Ureter (tissue), 1 donor: ENCODE measurements around the gene BOC. TPM values are rescaled to one million over a fixed set of nuclear protein-coding genes. Genes with fewer than 3 reads are reported as not detected.

Source experiments
- DNase-seq: peaks from one replicate; pipeline ENCODE4 v3.0.0-alpha.2; 2020; ENCODE audit warnings: low spot score
- total RNA-seq: library from RNA; stranded (reverse); gene quantifications from one replicate; pipeline ENCODE4 v1.2.4, GENCODE V29; 2023
- donor health status: DM: yes; HTN: yes; CAD: no.

Gene BOC
- total RNA-seq, 1 donor from 2014 or later, result 79.6 TPM

GRCh38 chr3:113270068-113270467, 58.7 kb downstream of the BOC start:
- DNase-seq, result no peak

DNA sequence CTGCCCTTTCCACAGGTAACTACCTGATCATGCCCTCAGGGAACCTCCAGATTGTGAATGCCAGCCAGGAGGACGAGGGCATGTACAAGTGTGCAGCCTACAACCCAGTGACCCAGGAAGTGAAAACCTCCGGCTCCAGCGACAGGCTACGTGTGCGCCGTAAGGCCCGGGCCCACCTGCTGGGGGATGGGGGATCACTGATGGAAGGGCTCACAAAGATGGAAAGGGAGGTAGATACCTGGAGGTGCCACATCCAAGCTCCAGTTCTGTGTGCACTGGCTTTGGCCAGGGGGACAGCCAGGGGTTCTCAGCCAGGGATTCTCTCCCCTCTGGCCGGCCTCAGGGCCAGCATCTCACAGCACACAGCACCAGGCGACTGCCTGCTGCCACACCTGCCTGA, 59.4 kb downstream of the BOC start:
- DNase-seq, result no peak

- DNase-seq, result no peak
Measured at GRCh38 chr3:113271189-113271588, 59.8 kb downstream of the BOC start.

DNA sequence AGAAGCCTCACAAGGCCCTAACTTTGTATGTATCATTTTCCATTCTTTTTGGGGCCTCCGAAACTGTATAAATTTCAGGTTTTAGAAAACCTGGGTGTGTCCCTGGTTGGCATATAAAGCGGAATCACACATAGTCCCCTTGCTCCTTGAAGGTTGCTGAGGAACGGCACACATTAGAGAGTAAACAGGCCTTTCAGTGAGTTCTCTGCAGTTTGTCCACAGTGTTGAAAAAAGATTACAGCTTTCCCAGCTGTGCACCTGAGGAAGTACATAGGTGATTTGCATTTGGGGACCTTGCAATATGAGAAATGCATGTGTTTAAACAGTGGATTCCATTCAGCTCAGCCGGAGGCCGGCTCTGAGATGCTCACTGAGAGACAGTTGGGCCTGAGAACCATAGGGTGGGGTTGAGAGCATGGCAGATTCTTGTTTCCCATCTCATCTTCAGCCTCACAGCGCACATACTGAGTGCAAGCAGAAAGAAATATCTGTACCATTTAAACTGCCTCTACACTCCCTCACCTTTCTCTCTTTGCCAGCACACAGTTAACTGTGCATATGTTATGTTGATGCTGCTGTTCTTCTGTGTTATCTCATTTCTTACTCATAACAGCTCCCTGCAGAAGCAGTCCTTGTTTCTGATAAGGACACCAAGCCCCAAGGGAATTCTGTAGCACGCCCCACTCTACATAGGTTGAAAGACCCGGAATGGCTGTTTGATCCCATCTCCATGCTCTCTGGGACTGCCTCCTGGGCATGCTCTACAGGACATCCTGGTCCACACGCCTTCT, 60.4 kb downstream of the BOC start:
- DNase-seq, result no peak

DNA sequence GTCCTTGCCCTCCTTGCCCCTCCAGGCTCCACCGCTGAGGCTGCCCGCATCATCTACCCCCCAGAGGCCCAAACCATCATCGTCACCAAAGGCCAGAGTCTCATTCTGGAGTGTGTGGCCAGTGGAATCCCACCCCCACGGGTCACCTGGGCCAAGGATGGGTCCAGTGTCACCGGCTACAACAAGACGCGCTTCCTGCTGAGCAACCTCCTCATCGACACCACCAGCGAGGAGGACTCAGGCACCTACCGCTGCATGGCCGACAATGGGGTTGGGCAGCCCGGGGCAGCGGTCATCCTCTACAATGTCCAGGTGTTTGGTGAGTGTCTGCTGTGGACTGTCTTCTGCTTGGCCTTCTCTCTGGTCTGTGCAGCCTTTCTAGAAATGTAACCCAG, 61.0 kb downstream of the BOC start:
- no peak for DNase-seq

DNA sequence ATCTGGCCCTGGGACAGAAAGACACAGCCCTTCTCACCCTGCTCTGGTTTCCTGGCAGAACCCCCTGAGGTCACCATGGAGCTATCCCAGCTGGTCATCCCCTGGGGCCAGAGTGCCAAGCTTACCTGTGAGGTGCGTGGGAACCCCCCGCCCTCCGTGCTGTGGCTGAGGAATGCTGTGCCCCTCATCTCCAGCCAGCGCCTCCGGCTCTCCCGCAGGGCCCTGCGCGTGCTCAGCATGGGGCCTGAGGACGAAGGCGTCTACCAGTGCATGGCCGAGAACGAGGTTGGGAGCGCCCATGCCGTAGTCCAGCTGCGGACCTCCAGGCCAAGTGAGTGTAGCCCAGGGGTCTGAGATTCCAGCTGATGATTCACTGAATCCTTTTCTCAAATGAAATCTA, 61.7 kb downstream of the BOC start:
- no peak for DNase-seq

DNA sequence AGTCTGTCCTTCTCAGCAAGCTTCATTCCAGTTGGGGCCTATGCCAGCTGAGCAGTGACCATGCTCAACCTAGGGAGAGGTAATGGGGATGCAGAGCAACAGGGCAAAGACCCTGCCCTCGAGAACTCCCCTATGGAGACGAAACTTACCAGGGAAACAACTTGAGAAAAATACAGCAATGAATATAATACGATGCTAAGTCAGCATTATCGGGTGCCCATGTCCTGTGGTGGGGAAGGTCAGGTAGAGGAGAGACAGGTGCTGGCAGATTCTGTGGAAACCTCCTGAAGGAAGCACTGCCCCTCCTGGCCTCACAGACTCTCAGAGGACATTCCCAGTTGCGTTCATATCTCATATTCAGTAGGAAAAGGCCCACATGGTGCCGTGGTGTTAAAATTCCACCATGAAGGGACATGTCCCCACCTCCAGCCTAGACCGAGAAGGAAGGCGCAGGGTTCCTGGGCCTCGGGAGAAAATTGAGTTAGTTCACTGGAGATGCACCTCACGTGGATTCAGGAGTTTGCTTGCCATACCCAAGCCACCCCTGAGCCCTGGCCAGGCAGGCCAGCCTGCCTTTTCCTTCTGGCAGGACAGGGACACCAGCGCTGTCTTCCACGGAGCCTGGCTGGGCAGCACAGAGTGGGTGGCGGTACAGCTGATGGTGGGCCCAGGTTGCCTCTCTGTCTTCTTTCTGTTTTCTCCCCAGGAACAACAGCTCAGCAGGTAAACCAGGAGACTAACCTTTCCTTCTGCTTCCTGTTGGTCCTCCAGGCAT, 62.4 kb downstream of the BOC start:
- no peak for DNase-seq

DNA sequence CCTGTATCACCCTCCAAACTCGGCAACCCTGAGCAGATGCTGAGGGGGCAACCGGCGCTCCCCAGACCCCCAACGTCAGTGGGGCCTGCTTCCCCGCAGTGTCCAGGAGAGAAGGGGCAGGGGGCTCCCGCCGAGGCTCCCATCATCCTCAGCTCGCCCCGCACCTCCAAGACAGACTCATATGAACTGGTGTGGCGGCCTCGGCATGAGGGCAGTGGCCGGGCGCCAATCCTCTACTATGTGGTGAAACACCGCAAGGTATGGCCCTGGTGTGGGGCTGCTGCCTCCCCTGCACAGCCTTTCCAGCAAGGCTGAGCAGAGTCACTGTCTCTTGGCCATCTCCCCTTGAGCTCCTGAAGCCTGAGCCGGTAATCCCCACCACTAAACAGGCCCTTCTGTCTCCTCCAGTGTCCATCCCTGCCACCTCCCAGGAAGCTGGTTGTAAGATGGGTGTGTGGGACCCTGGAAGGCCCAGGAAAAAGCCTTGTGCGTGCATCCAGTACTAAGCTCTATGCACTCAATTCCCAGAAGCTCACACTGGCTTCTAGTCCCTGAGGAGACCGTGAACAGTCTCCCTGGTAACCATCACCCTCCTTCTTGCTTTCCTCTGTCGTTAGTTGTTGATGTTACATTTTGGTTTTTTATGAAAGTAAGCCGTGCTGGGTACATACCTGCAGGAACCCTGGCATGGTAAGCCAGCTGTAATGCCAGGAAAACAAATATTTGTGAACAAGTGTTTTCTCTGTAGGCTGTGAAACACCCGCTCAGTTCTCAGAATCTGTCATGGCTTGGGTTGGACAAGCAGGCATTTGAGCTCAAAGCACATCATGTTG, 63.3 kb downstream of the BOC start:
- no peak for DNase-seq

- DNase-seq, result no peak
Measured at GRCh38 chr3:113275258-113275556, 63.9 kb downstream of the BOC start.

GRCh38 chr3:113275583-113275928, 64.2 kb downstream of the BOC start:
- DNase-seq, result no peak

GRCh38 chr3:113275929-113276750, 64.8 kb downstream of the BOC start:
- DNase-seq, result no peak

- no peak for DNase-seq
Measured at GRCh38 chr3:113276751-113277080, 65.4 kb downstream of the BOC start.

DNA sequence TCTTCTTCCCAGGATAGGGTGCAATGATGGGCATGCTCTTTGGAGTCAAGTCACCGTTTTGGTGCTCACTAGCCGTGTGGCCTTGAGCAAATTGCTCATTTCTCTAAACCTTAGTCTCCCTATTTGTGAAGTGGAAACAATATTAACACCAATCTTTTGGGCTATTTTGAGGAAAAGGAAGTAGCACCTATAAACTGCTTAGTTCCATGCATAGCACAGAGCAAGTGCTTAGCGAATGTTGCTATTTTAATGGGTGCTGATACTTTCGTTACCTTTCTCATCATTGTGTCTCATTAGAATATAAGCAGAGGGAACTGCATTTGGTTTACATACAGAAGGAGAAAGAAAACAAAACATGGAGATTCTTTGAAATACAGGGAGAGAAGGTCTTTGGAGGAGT, 66.1 kb downstream of the BOC start:
- DNase-seq, result no peak

GRCh38 chr3:113277941-113278598, 66.7 kb downstream of the BOC start:
- no peak for DNase-seq

- DNase-seq, result no peak
Measured at GRCh38 chr3:113278599-113278955, 67.2 kb downstream of the BOC start.

DNA sequence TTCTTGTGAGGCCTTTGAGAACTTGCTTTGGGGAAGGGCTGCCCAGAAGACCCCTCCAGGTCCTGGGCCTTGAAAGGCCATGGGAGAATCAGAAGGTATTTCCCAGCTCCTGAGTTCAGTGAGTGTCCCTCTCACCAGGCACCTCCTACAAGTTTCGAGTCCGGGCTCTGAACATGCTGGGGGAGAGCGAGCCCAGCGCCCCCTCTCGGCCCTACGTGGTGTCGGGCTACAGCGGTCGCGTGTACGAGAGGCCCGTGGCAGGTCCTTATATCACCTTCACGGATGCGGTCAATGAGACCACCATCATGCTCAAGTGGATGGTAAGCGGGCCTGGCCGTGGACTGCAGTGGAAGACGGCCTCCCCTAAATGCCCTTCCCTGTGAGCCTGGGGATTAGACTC, 68.3 kb downstream of the BOC start:
- DNase-seq, result no peak

DNA sequence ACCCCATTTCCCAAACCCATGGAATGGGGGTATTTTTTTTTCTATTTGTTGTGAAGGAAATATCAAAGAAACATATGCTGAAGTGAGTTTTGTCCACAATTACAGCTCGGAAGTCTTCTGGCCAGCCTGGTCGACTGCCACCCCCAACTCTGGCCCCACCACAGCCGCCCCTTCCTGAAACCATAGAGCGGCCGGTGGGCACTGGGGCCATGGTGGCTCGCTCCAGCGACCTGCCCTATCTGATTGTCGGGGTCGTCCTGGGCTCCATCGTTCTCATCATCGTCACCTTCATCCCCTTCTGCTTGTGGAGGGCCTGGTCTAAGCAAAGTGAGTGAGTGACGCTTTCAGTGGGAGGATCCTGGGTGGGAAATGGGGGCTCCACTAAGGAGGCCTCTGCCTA, 71.9 kb downstream of the BOC start:
- DNase-seq, result no peak

- no peak for DNase-seq
Measured at GRCh38 chr3:113284453-113285050, 73.2 kb downstream of the BOC start.

DNA sequence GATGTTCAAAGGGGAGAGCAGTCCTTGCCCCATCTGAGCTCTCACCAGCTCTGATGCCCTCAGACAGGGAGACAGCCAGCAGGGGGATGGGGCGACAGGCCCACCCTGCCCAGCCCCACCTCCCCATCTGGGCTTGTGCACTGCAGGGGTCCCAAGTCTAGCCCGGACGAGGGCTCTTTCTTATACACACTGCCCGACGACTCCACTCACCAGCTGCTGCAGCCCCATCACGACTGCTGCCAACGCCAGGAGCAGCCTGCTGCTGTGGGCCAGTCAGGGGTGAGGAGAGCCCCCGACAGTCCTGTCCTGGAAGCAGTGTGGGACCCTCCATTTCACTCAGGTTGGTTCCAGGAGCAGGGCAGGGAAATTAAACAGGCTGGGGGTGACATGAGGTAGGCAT, 73.9 kb downstream of the BOC start:
- DNase-seq, result no peak

GRCh38 chr3:113285741-113286140, 74.4 kb downstream of the BOC start:
- DNase-seq, result no peak

GRCh38 chr3:113286524-113286923, 75.2 kb downstream of the BOC start:
- no peak for DNase-seq
